Glutamatergic neuron (in vitro differentiated cells): Measurements from ENCODE around the gene SDR42E1. TPM values are rescaled to one million over a fixed set of nuclear protein-coding genes. Genes with fewer than 3 reads are reported as not detected.
"Not testable (repeated sequence)": the region's sequence is repeated elsewhere in the genome, so short reads cannot be mapped to it uniquely, and the experiment has no call there.

ENCODE experiments used
- DNase-seq: peaks from one replicate; pipeline ENCODE4 v3.0.0; 2022
- H3K27ac Mint-ChIP-seq: one replicate; pipeline ENCODE4 v1.8.0; 2020; ENCODE audit warnings: mild to moderate bottlenecking, mixed read lengths, inconsistent platforms; ENCODE audit not compliant: unreplicated experiment
- H3K27me3 Mint-ChIP-seq: one replicate; pipeline ENCODE4 v1.8.0; 2020; ENCODE audit warnings: mild to moderate bottlenecking, moderate library complexity, mixed read lengths, inconsistent platforms; ENCODE audit not compliant: unreplicated experiment
- H3K36me3 Mint-ChIP-seq: one replicate; pipeline ENCODE4 v1.8.0; 2020; ENCODE audit warnings: mild to moderate bottlenecking, mixed read lengths, inconsistent platforms; ENCODE audit not compliant: unreplicated experiment
- H3K4me1 Mint-ChIP-seq: one replicate; pipeline ENCODE4 v1.8.0; 2020; ENCODE audit warnings: mild to moderate bottlenecking, low read depth, mixed read lengths, inconsistent platforms; ENCODE audit not compliant: unreplicated experiment
- H3K4me3 Mint-ChIP-seq: one replicate; pipeline ENCODE4 v1.8.0; 2020; ENCODE audit warnings: mild to moderate bottlenecking, mixed read lengths, inconsistent platforms; ENCODE audit not compliant: unreplicated experiment
- H3K9me3 Mint-ChIP-seq: one replicate; pipeline ENCODE4 v1.8.0; 2020; ENCODE audit warnings: mild to moderate bottlenecking, moderate library complexity, mixed read lengths, inconsistent platforms; ENCODE audit not compliant: unreplicated experiment
- CTCF ChIP-seq: fragments of 200-600 bp; sonication (generic); IDR thresholded peaks from one replicate; pipeline ENCODE4 v1.5.0; 2021; ENCODE audit not compliant: partially characterized antibody, unreplicated experiment
- total RNA-seq: library from RNA; stranded (reverse); fragmentation: NEBNext Ultra II Directional; extraction: Animal tissue kit (Norgen Biotek cat#: 25700); gene quantifications from one replicate; pipeline ENCODE4 v1.2.1, GENCODE V29; 2021; ENCODE audit not compliant: unreplicated experiment

Gene SDR42E1
- total RNA-seq, 1 donor from 2014 or later: 0.20 TPM

- Mint-ChIP-seq H3K9me3 (peaks cover 2% of the 10 kb centered on the region), H3K4me1 (no peaks in the 10 kb centered on the region), H3K27ac (no peak overlapping the region), H3K27me3 (peaks cover 3% of the 10 kb centered on the region), H3K4me3 (no peak overlapping the region), H3K36me3 (peaks cover 2% of the 10 kb centered on the region)
- no peak for TF ChIP-seq CTCF
- no peak for DNase-seq
Observed at GRCh38 chr16:82016964-82017363, 5.7 kb upstream of the SDR42E1 start.

DNA sequence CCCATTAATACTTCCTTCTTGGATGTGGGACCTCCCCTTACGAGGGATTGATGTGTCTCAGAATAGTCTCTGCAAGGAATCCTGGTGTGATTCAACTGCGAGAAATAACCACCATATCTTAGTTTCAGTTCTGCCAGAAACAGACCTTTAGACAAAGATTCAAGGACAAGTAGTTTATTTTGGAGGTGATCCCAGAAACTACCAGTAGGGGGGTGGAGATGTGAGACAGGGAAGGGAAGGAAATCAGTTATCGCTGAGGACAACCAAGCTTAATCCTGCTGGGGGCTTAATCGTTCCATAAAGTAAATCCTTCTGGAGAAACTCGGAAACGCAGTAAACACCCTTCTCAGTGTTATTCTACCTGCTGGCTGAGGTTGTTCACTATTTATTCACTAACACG lies 5.0 kb upstream of the SDR42E1 start:
- DNase-seq: no peak
- H3K36me3 Mint-ChIP-seq: peaks cover 9% of the 10 kb centered on the region
- H3K9me3 Mint-ChIP-seq: peaks cover 7% of the 10 kb centered on the region
- peaks cover 6% of the 10 kb centered on the region for H3K27me3 Mint-ChIP-seq
- TF ChIP-seq CTCF: peak; percentile 64
- no peak overlapping the region for H3K4me3 Mint-ChIP-seq
- no peaks in the 10 kb centered on the region for H3K4me1 Mint-ChIP-seq
- H3K27ac Mint-ChIP-seq: no peak overlapping the region

DNA sequence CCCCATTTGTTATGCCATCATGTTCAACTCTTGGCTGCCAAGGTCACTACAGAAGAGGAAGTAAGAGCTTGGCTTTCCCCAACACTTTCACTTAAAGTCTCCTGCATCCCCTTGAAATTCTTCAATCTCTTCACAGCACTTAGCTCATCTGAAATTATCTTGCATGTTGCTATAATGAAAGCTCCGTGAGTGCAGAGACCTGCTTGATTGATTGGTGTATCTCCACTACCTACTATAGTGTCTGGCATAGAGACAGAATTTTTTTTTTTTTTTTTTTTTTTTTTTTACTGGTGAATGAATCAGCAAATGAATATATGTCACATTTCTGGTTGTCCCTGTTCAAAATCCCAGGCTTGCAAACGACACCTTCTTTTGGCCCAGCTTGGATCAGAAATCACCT lies 1.9 kb upstream of the SDR42E1 start:
- DNase-seq: no peak

GRCh38 chr16:82010649-82011048 lies 621 bp downstream of the SDR42E1 start:
- Mint-ChIP-seq H3K4me3 (no peak overlapping the region), H3K4me1 (peaks cover 3% of the 10 kb centered on the region), H3K9me3 (peaks cover 11% of the 10 kb centered on the region), H3K27ac (no peak overlapping the region), H3K36me3 (peaks cover 38% of the 10 kb centered on the region), H3K27me3 (peaks cover 3% of the 10 kb centered on the region)
- no peak for DNase-seq
- TF ChIP-seq CTCF: no peak

More for the DNA sequence above, 1.9 kb upstream of the SDR42E1 start:
- TF ChIP-seq CTCF: no peak
- H3K27ac Mint-ChIP-seq: no peak overlapping the region
- peaks cover 32% of the 10 kb centered on the region for H3K36me3 Mint-ChIP-seq
- H3K4me3 Mint-ChIP-seq: no peak overlapping the region
- H3K4me1 Mint-ChIP-seq: no peaks in the 10 kb centered on the region
- H3K27me3 Mint-ChIP-seq: peaks cover 6% of the 10 kb centered on the region
- peaks cover 11% of the 10 kb centered on the region for H3K9me3 Mint-ChIP-seq

DNA sequence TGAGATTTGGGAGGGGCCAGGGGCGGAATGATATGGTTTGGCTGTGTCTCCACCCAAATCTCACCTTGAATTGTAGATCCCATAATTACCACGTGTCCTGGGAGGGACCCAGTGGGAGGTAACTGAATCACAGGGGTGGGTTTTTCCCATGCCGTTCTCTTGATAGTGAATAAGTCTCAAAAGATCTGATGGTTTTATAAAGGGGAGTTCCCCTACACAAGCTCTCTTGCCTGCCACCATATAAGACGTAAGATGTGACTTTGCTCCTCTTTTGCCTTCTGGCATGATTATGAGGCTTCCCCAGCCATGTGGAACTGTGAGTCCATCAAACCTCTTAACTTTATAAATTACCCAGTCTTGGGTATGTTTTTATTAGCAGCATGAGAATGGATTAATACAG lies 1.5 kb downstream of the SDR42E1 start:
- peaks cover 38% of the 10 kb centered on the region for H3K36me3 Mint-ChIP-seq
- not testable (repeated sequence) for H3K4me3 Mint-ChIP-seq, H3K27me3 Mint-ChIP-seq, DNase-seq, H3K4me1 Mint-ChIP-seq, H3K27ac Mint-ChIP-seq
- H3K9me3 Mint-ChIP-seq: peaks cover 11% of the 10 kb centered on the region
